H1 (cell line): Measurements from ENCODE around the gene PRPF4. TPM values are rescaled to one million over a fixed set of nuclear protein-coding genes. Genes with fewer than 3 reads are reported as not detected.

Source experiments
- ATF3 ChIP-seq: IDR thresholded peaks from 2 replicates; pipeline ENCODE4 v1.6.1; 2011; ENCODE audit warnings: low read depth, mild to moderate bottlenecking, low read length; ENCODE audit not compliant: insufficient read depth
- CHD7 ChIP-seq: fragments of 300-600 bp; sonication (generic); IDR thresholded peaks from 2 replicates; pipeline ENCODE4 v1.7.1; 2012; ENCODE audit warnings: low read length, moderate library complexity, mild to moderate bottlenecking, inconsistent platforms; ENCODE audit not compliant: insufficient replicate concordance
- E2F6 ChIP-seq: IDR thresholded peaks from 2 replicates; pipeline ENCODE4 v1.6.1; 2012; ENCODE audit warnings: inconsistent platforms
- EZH2 ChIP-seq: fragments of 200-600 bp; sonication (generic); IDR thresholded peaks from 2 replicates; pipeline ENCODE4 v1.7.1; 2012; ENCODE audit warnings: low read depth, mild to moderate bottlenecking, moderate library complexity, low read length, inconsistent platforms; ENCODE audit not compliant: severe bottlenecking
- HDAC6 ChIP-seq: IDR thresholded peaks from one replicate; pipeline ENCODE4 v1.7.1; 2012; ENCODE audit warnings: low read depth, mild to moderate bottlenecking, inconsistent platforms, low read length, moderate library complexity
- KDM4A ChIP-seq: IDR thresholded peaks from one replicate; pipeline ENCODE4 v1.7.1; 2012; ENCODE audit warnings: low read depth, mild to moderate bottlenecking, moderate library complexity, low read length, inconsistent platforms; ENCODE audit not compliant: severe bottlenecking
- POU5F1 ChIP-seq: IDR thresholded peaks from 2 replicates; pipeline ENCODE4 v1.6.1; 2011; ENCODE audit warnings: low read depth, mild to moderate bottlenecking, low read length, moderate library complexity
- RFX5 ChIP-seq: IDR thresholded peaks from 2 replicates; pipeline ENCODE4 v1.6.1; 2011; ENCODE audit warnings: low read depth, low read length, improper control_type of control experiment, borderline replicate concordance
- SAP30 ChIP-seq: fragments of 300-600 bp; sonication (generic); IDR thresholded peaks from 2 replicates; pipeline ENCODE4 v1.7.1; 2012; ENCODE audit warnings: low read length, moderate library complexity, mild to moderate bottlenecking, inconsistent platforms; ENCODE audit not compliant: insufficient read depth, insufficient replicate concordance
- ZNF274 ChIP-seq: IDR thresholded peaks from 2 replicates; pipeline ENCODE4 v1.7.0; 2012; ENCODE audit warnings: low read length, borderline replicate concordance; ENCODE audit errors: extremely low read depth
- polyA plus RNA-seq, 7 experiments: library from polyadenylated mRNA; depleted of rRNA in 3 of 7; stranded (reverse) in 5 of 7; unstranded in 2 of 7; fragments of >200 nt in 5 of 7; fragments of 200-250 nt in 2 of 7; gene quantifications; 1 replicate in 5 of 7; 2 replicates in 1 of 7; 4 replicates in 1 of 7; pipeline versions ENCODE4 v1.2.1 to v1.2.3, GENCODE V29; 2011 to 2013; ENCODE audit warnings: missing spikeins in 2 of 7, mixed read lengths in 2 of 7
- total RNA-seq: library from RNA; stranded (reverse); fragmentation: NEBNext Ultra II Directional; extraction: Animal tissue kit (Norgen Biotek cat#: 25700); gene quantifications from 2 replicates; pipeline ENCODE4 v1.2.1, GENCODE V29; 2021

The PRPF4 gene
- total and polyA plus RNA-seq, 2 of the 8 experiments (the other 6 are each of a cell fraction or from before 2014, with no cell fraction given): 15.2 to 33.4 TPM

- TF ChIP-seq CHD7: no peak
- TF ChIP-seq ZNF274: no peak
- no peak for TF ChIP-seq RFX5
- TF ChIP-seq POU5F1: no peak
- no peak for TF ChIP-seq ATF3
- no peak for TF ChIP-seq HDAC6
- TF ChIP-seq E2F6: no peak
- TF ChIP-seq SAP30: no peak
- no peak for TF ChIP-seq EZH2
- TF ChIP-seq KDM4A: no peak
Observed at GRCh38 chr9:113298311-113298710, 22.9 kb downstream of the PRPF4 start (continued).
